GM18858 (cell line): Measurements from ENCODE around the gene GOSR1.
"Not testable (repeated sequence)": the region's sequence is repeated elsewhere in the genome, so short reads cannot be mapped to it uniquely, and the experiment has no call there.

Experiments used
- ATAC-seq: cut with Tn5 transposase; IDR thresholded peaks from one replicate; pipeline ENCODE4 v1.9.1; 2021; ENCODE audit not compliant: unreplicated experiment

Gene GOSR1

DNA sequence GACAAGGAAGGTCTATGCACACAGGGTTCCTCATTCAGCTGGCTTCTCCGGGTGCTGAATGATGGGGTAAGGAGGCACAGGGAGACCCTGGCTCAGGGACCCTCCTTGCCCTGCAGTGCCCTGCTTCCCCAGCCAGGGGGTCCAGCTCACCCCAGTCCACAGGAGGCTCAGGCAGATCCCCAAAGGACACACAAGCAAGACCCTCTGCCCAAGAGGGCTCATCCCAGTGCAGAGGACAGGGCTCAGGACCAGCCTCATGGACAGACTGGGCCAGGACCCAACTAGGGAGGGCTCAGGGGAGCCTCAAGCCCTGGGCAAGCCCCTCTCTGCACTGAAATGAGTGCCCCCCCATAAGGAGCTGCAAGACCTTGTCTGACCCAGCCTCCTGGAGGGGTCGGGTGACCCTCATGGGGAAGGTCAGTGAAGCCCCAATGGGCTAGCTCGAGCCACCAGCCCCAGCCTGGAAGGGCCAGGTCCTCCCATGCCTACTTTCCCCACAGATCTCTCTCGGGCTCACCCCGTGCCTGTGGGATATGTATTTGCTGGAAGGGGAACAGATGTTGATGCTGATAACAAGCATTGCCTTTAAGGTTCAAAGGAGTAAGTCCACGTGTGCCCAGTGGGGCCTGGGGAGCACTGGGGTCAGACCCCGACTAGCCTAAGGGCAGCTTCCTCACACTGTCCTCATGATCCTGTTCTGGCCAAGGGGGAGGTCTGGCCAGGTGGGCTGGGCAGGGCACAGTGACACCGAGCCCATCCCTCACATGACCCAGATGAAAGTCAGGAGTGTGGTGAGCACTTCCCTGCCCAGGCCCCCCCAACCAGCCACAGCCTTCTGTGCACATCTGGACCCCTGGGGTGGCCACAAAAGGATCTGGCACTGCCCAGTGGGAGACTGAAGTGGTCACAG is 83.2 kb downstream of the GOSR1 start:
- not testable (repeated sequence) for ATAC-seq

DNA sequence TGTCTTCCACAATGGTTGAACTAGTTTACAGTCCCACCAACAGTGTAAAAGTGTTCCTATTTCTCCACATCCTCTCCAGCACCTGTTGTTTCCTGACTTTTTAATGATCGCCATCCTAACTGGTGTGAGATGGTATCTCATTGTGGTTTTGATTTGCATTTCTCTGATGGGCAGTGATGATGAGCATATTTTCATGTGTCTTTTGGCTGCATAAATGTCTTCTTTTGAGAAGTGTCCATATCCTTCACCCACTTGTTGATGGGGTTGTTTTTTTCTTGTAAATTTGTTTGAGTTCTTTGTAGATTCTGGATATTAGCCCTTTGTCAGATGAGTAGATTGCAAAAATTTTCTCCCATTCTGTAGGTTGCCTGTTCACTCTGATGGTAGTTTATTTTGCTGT is 84.6 kb downstream of the GOSR1 start:
- not testable (repeated sequence) for ATAC-seq

DNA sequence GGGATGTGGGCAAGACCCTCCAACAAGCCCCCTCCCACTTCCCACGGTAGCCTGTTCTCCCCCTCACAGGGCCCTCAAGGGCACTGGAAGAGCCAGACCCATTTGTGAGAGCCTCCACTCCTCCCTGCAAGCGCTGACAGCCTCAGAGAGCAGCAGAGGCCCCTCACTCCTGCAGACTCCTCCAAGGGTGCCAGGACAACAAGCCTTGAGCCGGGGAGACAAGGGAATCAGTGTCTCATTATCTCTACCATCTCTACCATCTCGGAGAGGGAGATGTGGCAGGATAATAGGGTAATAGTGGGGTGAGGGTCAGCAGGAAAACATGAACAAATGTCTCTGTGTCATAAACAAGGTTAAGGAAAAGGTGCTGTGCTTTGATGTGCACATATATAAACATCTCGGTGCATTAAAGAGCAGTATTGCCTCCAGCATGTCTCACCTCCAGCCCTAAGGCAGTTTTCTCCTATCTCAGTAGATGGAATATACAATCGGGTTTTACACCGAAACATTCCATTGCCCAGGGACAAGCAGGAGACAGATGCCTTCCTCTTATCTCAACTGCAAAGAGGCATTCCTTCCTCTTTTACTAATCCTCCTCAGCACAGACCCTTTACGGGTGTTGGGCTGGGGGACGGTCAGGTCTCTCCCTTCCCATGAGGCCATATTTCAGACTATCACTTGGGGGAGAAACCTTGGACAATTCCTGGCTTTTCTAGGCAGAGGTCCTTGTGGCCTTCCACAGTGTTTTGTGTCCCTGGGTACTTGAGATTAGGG is 86.1 kb downstream of the GOSR1 start:
- not testable (repeated sequence) for ATAC-seq

DNA sequence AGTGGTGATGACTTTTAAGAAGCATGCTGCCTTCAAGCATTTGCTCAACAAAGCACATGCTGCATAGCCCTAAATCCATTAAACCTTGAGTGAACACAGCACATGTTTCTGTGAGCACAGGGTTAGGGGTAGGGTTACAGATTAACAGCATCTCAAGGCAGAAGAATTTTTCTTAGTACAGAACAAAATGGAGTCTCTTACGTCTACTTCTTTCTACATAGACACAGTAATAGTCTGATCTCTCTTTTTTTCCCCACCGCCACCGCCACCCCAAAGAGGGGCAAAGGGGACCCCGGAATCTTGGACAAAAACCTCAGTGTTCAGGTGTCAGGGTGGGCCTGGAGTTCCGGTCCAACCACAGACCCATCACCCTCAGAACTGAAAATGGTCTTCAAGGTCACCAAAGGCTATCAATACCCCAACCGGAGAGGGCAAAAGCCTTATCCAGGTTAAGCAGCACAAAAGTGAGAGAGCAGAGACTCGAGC is 86.7 kb downstream of the GOSR1 start:
- ATAC-seq, result not testable (repeated sequence)

DNA sequence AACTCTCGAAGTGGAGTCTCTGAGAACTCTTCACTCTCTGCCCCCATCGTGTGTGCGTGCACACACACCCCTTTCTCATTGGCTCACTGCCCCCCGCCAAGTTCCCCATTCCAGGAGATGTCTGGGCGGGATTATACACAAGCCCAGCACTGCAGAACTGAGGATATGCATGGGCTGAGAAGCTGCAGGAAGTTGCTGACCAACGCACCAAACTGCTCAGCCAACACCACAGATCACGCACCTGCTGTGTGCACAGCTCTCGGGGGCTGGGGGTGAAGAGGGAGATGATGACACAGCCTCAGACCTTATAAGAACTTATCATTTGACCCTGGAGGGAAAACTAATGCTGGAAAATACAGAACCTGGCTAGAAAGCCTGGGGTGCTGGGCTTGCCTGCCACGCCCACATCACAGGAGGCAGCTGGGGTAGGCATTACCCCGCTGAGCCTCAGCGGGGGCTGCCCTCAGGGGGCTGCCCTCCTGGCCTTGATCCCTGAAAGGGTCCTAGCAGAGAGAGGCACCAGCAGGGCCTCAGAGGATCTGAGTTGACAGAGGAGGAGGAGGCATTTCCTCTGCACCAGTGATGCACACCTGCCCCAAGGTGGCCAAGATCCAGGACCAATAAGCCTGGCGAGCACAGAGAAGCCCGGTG is 87.3 kb downstream of the GOSR1 start:
- ATAC-seq, result not testable (repeated sequence)

DNA sequence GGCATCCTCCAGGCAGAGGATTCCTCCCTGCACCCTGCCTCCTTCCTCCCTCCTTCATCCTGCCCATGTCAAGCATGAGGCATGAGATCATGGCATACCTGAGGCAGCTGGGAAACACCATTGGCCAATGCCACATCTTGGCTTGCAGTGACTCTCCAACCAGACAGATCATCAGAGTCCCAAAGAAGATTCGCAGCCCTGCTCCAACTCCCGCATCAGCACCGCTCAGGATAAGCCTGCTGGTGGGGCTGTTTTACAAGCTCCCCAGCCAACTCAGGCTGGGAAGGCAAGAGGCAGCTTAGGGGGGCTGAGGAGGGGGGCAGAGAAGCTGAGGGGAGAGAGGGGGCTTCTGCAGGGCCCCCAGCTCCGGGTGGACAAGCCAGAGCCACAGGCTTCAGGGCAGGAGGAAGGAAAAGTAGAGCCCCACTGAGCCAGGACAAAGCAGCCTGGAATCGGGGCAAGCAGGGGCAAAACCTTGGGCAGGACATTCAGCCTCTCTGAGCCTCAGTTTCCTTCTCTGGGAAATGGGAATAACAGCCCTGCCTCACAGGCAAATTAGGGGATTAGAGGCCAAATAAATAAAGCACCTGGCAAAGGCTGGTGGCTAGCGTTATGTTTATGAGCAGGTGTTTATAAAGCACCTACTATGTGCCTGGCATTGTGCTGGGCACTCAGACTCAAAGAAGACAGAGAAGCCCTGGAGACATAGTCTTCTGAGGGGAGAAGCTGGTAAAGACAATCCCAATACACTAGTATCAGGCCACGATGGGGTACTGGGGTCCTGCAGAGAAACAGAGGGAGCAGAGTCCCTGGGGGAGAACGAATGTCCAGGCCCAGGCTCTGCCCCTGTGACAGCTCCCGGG is 88.1 kb downstream of the GOSR1 start:
- no peak for ATAC-seq

DNA sequence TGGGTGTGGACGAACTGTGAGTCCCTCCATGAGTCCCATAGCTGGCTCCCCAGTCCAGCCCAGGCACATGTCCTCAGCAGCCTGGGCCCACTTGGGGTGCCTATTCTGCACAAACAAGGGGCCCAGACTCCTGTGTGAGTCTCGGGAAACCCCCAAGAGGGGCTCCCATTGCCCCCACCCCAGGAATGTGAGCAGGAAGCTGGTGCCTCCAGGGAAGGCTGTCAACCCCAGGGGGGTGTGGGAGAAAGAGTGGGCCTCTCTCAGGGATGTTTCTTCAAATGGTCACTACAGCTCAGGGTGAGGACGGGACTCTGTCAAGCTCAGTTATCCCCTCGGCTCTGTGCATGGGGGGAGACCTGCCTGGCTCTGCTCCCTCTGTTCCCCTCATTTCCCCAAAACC is 88.9 kb downstream of the GOSR1 start:
- ATAC-seq, result not testable (repeated sequence)

DNA sequence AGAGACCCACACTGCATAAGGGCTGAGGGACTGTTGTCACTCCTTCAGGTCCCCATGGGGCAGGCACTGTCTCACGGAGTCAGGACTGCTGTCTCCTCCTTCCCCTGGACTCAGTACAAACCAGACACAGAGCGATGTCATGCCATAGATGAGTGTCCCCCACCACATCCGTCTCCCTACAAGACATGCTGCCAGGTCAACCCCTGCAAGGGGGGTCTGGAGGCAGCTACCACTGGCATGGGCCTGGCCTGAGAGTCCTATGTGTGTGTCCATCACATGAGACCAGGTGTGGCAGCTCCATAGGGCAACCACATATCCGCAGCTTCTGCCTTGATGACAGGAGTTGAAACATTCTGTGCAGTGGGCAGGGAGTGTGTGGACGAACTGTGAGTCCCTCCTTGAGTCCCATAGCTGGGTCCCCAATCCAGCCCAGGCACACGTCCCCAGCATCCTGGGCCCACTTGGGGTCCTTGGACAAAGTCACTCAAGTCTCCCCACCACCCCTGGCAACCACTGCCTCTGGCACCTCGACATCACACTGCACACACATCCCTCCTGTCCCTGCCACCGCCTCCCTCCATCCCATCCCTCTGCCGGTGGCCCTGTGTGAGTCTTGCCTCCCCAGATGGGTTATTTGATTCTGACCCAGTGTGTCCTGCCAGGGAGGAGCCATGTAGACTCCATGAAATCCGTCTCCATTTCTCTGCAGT is 89.5 kb downstream of the GOSR1 start:
- not testable (repeated sequence) for ATAC-seq

DNA sequence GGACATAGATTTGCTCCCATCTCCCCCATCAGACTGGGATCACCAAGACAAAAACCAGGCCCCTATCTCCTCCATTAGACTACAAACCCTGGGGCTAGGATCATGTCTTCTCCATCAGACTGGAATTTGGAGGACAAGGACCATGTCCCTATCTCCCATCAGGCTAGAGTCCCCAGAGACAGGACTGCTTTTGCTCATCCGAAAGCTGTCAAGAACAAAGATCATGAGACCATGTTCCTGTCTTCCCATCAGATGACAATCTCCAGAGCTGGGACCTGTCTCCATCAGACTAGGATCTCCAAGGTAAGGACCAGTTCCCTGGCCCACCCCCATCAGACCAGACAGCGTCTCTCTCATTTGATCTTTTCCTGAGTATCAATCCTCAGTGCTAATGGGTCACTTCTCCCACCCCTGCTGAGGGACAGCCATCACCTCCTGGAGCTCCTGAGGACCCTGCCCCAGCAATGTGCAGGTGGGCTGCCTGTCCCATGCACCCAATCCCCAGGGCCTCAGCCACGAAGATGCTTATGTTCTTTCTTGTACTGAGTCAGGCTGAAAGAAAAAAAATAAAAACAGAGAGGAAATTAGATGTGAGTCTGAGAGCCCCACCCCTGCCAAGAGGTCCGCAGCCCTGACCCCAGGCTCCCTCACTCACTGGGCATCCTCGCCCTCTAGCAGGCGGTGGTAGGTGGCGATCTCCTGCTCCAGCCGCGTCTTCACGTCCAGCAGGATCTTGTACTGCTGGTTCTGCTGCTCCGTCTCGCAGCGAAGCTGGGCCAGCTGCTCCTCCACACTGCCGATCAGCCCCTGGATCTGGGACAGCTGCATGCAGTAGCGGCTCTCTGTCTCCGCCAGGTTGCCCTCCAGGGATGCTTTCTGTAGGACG is 90.3 kb downstream of the GOSR1 start:
- ATAC-seq, result no peak

DNA sequence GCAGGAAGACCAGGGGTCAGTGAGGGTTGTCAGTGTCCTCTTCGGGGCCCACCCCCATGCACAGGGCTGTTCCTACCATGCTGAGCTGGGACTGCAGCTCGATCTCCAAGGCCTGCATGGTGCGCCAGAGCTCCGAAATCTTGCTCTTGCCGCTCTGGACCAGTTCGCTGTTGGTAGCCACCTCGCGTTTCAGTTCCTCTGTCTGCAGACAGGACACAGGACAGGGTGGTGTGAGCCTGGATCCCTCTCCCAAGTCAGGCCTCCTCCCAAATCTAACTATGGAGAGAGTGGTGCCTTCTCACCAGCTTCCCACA is 90.9 kb downstream of the GOSR1 start:
- ATAC-seq, result no peak

DNA sequence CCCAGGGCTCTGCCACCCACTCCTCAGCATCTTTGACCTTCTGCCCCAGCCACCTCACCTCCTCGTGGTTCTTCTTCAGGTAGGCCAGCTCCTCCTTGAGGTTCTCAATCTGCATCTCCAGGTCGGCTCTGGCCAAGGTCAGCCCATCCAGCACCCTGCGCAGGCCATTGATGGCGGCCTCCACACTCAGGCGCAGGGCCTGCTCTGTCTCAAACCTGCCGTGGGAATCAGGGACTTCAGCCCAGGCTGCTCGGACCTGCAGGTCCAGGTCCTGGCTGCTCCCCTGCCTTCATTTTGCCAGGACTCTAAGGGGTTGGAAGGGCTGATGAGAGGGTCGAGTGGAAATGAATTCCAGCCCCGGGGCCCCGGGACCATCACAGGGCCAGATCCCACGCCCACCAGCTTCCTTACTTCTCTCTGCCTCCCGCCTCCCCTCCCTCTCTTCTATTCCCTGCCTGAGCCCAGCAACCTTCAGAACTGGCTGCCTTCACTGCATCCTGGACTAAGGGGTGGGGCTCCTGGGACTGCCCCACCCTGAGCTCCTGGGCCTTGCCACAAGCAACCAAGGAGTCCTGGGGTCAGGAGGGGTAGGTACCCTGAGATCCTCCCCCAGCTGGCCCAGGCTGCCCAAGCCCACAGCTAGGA is 92.4 kb downstream of the GOSR1 start:
- not testable (repeated sequence) for ATAC-seq

DNA sequence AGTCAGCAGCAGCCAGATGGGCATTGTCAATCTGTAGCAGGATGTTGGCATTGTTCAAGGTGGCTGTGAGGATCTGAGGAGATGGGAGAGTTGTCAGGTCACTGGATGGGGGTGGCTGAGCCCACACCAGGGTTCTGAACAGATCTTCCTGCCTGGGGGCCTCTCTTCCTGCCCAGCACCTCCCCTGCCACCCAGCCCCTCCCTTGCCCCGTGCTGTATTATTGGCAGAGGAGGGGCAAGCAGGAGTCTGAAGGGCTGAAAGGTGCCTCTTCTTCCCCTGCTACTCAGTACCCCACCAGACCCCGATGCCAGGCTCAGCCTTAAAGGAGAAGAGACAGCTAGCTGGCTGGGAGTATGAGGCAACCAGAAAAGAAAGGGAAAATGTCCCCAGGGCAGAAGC is 93.0 kb downstream of the GOSR1 start:
- ATAC-seq, result no peak

DNA sequence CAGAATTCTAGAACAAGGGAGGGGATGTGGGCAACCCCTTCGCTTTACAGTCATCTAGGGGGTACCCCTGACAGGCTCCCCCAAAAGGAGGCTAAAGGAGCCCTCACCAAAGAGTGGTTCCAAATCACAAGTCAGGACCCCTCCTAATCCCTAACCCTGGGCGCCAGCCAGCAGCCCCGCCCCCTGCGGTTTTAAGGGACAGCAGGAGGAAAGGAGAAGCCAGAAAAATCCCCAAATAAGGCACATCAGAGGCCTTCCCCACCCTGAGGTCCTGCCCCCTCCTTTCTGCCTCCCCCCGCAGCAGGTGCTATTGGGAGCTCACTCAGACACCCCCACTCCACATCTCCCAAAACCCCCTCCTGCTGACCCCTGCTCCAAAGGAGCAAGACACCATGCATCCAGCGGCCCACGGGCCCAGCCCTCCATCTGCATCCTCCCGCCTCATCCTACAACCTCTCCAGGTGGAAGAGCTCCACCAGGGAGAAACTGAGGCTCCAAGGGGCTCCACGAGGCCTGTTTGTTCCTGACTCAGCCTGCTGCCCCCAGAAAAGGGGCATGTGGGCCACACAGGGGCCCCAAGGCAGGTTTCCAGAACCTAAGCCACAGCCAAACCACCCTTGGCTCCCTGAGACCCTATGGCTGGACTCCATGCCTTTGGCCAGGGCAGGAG is 93.5 kb downstream of the GOSR1 start:
- no peak for ATAC-seq

DNA sequence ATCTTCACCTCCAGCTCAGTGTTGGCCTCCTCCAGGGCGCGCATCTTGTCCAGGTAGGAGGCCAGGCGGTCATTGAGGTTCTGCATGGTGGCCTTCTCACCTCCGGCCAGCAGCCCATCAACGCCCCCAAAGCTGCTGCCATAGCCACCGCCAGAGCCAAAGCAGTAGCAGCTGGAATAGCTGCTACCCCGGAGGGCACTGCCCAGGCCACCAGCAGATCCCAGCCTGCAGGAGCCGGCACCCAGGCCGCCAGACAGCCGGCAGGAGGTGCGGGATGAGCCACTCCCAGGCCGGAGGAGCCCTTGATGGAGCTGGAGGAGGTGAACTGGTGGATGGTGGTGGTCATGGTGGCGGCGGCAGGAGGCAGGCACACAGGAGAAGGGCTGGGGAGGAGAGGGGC is 94.2 kb downstream of the GOSR1 start:
- ATAC-seq, result not testable (repeated sequence)

DNA sequence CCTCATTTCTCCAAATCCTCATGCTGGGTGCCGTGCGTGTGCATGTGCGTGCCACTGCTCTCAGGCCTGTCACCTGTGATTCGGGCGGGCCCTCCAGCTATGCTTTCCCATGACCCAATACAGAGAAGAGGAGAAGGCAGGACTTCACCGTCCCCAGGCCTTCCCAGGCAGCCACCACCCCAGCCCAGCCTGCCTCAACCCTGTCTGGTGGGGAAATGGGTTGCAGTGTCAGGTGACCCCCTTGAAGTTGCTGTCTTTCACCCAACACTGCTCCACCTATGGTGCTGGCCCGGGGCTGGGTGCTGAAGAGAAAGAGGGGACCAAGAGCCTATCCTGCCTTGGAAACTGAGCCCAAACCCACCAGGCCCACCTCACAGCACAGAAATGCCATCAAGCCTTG is 94.7 kb downstream of the GOSR1 start:
- no peak for ATAC-seq

DNA sequence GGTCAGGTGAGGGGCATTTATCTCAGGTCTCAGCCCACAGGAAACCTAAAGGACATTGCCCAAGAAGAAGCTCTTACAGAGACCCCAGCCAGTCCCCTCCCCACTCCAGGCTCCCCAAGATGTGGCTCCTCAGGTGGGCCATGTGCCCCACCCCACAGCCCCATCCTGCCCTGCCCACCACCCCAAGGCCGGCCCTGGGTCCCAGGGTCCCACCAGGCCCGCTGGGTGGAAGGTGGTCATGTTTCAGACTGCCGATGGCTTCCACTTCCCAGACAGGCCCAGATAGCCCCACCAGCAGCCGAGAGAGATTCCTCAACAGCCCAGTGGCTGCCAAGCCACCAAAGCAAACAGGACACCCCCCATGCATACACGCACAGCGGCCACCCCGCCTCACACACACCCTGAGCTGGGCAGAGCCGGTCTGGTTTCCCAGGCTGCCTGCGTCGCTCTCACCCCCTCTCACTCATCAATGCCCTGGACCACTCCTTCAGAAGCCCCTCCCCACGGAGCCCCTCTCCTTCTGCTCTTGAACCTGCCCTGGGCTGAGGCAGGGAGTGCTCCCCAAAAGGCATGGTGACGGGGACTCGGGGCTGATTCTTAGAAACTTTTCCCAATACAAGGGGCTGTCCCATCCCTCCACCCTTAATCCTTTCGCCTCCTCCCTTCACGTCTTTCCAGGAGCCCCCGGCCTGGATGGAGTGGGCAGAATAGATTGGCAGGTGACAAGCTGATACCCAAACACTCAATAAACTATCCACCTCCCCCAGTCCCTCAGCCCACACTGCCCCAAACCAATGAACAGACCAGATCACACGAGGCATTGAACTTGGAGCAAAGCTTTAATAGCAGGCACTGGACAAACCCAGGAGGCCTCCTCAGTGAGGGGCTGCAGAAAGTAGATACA is 95.7 kb downstream of the GOSR1 start:
- ATAC-seq, result not testable (repeated sequence)

DNA sequence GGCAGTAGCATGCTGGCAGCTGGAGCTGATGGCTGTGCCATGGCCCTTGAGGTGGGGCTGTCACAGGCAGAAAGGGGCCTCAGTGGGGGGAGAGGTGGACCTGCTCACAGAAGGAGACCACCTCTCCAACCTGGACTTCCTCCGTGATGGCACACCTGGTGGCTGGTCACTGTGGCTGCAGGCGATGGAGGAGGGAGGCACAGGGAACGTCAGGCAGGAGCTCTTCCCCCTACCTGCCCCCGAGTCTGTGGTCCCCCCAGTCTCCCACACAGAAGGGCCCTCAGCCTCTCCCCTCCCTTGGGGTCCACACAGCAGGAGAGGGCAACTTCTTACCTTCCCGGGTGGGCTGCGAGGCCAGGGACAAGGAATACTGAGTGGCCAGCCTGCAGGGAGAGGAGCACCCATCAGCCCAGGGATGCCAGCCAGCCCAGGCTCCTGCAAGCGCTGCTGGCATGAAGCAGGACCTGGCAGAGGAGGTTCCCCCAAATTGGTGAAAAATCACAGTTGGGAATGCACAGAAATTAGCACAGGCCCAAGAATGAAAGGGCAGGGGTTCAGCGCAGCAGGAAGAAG is 96.5 kb downstream of the GOSR1 start:
- ATAC-seq, result no peak
